NCI-H1436 treated with DMSO at 0.1 percent for 48 hours (cell line): ENCODE data around the gene JAGN1.
"Not testable (repeated sequence)": the region's sequence is repeated elsewhere in the genome, so short reads cannot be mapped to it uniquely, and the experiment has no call there.

Experiments used
- DNase-seq: peaks from one replicate; lab custom pipeline; 2025; lab: John Stamatoyannopoulos, UW

The JAGN1 gene

DNA sequence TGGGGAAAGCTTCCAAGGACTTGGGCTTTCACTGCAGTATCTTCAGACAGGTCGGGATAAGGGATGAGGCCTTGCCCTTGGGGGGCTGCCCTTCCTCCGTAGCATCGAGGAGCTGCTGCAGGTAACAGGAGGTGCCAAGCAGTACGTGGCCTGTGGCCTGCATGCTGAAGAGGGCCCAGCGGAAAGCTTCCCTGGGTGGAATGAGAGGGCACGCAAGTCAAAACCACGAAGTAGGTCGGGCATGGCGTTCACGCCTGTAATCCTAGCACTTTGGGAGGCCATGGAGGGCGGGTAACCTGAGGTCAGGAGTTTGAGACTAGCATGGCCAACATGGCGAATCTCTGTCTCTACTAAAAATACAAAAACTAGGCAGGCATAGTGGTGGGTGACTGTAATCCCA is 23.3 kb upstream of the JAGN1 start:
- DNase-seq = no peak

DNA sequence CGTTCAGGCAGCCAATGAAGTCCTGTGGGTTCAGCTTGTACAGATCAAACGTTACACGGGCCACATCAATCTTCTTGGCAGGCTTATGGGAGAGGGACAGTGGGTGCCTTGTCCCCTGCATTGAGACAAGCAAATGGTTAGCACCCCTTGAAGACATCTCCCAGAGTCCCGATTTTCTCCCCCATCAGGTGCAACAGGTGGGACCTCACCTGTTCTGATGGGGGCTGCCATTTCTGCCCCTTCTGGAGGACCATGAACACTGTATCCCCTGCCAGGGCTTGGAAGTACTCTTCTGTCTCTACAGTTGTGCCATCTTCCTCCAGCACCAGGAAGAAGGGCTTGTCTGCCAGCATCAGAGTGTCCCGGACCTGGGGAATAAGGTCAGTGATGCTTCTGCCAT is 20.5 kb upstream of the JAGN1 start:
- DNase-seq = no peak

DNA sequence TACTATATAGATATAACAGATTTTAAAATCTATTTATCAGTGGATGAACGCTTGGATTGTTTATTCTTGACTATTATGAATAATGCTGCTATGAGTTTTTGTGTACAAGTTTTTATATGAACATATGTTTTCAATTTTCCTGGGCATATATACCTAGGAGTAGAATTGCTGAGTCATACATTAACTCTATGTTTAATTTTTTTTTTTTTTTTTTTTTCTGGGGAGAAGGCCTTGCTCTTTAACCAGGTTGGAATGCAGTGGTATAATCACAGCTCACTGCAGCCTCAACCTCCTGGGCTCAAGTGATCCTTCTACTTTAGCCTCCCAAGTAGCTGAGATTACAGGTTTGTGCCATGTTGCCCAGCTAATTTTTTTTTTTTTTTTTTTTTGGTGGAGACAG is 19.4 kb upstream of the JAGN1 start:
- no peak for DNase-seq

DNA sequence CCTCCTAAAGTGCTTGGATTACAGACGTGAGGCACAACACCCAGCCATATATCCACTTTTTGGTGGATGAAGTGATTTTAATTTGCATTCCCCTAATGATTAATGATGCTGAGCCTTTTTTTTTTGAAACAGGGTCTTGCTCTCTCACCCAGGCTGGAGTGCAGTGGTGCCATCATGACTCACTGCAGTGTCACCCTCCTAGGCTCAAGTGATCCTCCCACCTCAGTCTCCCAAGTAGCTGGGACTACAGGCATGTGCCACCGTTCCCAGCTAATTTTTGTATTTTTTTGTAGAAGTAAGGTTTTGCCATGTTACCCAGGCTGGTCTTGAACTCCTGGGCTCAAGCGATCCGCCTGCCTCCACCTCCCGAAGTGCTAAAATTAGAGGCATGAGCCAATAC is 18.3 kb upstream of the JAGN1 start:
- DNase-seq = not testable (repeated sequence)

DNA sequence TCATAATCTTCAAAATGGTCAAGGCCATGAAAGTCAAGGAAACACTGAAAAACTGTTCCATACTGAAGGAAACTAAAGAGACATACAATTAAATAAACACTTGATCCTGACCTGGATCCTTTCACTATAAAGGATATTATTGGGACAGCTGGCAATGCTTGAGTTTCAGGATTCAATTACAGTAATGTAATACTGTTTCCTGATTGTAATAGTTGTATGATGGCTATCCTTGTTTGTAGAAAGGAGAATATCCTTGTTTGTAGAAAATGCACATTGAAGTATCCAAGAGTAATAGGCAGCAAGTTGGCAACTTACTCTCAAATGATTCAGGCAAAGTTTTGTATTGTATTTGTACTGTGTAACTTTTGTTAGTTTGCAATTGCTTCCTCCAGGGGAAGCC is 15.0 kb upstream of the JAGN1 start:
- no peak for DNase-seq

DNA sequence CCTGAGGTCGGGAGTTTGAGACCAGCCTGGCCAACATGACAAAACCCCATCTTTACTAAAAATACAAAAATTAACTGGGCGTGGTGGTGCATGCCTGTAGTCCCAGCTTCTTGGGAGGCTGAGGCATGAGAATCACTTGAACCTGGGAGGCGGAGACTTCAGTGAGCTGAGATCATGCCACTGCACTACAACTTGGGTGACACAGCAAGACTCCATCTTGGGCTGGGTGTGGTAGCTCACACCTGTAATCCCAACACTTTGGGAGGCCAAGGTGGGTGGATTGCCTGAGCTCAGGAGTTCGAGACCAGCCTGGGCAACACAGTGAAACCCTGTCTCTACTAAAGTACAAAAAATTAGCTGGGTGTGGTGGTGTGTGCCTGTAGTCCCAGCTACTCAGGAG is 14.2 kb upstream of the JAGN1 start:
- DNase-seq = not testable (repeated sequence)

DNA sequence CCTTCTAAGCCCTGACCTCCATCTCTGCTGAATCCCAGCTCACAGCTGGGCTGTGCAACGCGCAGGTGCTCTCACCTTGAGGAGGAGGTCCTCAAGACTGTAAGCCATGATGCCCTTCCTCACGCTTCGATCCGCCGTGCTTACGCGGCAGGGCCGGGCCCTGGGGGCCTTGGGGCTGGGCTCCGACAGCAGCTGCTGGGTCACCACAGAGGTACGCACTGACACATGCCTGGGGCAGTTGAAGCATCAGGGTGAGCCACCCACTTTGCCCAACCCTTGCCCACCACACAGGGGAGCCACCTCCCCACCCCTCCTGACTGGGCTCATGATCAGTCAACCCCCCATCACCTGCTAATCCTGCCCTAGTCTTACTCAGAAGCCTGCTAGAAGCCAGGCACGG is 13.4 kb upstream of the JAGN1 start:
- DNase-seq = no peak

DNA sequence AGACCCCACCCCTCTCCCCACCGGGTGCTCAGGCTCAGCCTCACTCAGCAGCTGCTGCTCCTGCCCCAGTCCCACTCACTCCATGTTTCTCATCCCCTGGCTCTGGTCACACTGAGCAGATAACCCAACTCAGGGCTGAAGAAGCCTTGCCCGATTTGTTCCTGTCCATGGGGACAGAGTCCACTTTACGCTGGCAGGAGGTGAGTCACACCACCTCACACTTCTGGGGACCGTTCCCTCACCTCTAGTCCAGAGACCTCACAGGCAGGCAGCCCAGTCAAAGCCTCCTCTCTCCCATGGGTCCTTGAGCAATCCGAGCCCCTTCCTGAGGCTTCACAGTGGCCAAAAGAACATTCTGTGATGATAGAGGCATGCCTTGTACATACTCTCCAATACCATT is 11.7 kb upstream of the JAGN1 start:
- no peak for DNase-seq

DNA sequence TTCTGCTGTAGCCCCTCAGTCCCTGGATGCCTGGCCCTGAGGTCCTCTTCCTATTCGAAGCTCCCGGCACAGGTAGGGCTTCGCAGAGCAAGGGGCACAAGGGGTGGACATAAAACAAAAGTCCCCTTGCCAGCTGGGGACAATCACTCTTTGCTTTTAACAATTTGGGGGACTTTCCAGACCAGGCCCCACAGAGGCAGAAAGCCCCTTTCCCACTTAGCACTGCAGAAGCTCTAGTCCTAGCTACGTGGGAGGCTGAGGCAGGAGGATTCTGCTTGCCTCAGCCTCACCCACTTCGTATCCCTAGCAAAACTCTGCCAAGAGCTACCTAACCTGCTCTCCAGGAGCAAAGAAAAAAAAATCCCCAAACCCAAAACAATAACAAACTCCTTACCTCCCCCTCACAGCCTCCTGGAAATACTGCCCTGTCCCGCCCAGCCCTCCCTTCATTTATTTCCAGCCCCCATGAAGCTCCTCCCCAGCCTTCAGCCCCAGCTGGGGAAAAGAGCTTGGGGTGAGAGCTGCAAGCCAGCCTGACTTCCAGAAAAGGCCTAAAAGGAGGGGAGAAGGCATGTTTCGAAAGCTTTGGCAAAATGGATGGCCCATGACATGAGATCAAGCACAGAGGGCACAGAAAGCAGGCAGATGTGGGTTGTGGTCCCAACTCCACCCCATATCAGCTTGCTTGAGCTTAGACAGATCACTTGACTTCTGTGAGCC is 10.4 kb upstream of the JAGN1 start, which contains the start of gene CIDEC:
CIDEC (minus strand) TSS at position 424 of the 720 bp plus-strand sequence. CDS start 1,767 bp downstream, outside the sequence.
- no peak for DNase-seq

DNA sequence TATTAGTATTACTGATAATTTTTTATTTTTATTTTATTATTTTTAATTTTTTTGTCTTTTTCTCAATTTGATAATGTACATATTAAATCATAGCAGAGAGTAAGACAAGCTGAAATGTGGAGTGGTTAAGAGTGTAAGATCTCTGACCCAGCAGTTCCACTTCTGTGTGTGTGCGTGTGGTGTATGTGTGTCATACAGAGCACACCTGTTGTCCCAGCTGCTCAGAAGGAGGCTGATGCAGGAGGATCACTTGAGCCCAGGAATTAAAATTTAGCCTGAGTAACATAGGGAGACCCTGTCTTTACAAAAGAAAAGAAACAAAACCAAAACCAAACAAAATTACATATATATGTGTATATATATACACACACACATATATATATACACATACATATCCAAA is 9.0 kb upstream of the JAGN1 start:
- DNase-seq = no peak

DNA sequence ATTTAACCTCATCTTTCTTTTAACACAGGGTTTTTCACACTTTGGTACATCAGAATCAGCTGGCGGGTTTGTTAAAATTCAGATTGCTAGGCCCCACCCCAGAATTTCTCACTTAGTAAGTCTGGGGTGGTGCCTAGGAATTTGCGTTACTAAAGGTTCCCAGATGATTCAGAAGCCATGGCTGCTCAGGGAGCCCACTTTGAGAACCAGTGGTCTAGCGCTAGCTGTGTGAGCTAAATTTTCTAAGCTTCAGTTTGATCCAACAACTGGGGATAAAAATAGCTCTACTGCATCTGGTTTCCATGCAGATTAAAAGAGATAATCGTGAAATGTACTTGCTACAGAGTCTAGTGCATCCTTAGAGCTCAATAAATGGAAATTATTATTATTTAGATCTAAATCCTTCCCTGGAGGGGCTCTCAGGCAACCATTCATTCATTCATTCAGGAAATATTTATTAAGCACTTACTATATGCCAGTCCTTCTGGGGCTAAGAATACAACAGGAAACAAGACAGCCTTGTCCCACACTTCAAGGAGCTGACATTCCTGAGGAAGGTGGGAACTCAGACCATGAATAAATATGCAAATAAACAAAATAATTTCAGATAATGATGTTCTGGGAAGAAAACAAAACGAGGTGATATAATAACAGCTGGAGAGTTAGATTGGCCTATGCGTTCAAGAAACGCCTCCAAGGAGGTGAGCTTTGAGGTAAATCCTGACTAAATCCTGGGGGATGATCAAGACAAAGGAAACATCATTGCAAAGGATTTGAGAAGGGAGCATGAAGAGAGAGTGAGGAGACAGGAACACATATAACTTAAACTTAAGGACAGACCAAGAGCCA is 6.5 kb upstream of the JAGN1 start:
- no peak for DNase-seq

DNA sequence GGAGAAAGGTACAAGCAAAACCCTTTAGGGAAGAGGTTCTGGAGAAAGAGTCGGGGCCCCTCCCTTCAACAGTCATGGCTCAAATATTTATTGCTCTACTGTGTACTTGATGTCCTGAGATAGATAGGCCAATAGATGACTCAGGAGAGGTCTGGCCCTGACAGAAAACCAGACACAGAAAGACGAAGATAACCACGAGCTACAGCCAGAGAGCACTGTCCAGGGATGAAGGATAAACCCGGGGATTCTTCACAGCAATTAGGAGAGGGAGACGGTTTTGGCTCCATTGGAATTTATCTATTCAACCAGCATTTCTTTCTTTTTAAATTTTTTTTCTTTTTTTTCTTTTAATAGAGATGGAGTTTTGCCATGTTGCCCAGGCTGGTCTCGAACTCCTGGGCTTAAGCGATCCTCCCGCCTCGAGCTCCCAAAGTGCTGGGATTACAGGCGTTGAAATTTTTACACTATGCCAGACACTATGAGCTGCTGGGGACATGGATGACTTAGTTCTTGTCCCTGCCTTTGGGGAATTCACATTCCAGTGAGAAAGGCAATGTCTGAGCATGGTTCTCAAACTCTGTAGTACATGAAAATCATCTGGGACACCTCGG is 5.8 kb upstream of the JAGN1 start:
- no peak for DNase-seq

DNA sequence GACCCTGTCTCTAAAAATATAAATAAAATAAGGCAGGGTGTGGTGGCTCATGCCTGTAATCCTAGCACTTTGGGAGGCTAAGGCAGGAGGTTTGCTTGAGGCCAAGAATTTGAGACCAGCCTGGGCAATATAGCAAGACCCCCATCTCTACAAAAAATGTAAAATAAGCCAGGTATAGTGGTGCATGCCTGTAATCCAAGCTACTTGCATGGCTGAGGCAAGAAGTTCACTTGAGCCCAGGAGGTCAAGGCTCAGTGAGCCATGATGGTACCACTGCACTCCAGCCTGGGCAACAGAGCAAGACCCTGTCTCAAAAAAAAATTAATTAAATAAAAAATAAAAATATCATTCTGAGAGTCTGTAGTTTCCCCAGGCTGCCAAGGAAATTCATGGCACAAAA is 4.1 kb upstream of the JAGN1 start:
- DNase-seq = no peak

DNA sequence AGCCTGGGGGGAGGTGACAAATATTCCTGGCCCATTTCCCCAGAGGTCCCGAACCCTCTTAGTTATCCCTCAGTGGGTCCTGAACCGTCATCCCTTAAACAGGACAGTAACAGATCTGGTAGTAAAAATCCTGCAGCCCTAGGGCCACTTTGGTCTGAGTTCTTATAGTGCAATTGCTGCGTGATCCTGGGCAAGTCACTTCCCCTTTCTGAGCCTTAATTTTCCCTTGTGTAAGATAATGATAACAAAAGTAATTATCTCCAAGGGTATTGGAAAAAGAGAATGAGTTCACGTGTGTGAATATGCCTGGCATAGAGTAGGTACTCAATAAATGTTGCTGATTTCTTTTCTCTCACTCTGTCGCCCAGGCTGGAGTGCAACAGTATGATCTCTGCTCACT is 2.9 kb upstream of the JAGN1 start:
- DNase-seq = no peak

DNA sequence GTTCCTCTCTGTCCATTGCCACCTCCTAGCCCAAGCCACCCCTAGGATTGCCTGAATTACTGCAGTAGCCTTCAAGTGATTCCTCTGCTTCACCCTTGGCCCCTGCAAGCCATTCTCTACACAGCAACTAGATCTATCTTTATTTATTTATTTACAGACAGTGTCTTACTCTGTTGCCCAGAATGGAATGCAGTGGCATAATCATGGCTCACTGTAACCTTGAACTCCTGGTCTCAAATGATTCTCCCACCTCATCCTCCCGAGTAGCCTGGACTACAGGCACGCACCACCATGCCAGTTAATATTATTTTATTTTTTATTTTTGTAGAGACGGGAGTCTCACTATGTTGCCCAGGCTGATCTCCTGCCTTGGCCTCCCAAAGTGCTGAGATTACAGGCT is 1.9 kb upstream of the JAGN1 start:
- no peak for DNase-seq

DNA sequence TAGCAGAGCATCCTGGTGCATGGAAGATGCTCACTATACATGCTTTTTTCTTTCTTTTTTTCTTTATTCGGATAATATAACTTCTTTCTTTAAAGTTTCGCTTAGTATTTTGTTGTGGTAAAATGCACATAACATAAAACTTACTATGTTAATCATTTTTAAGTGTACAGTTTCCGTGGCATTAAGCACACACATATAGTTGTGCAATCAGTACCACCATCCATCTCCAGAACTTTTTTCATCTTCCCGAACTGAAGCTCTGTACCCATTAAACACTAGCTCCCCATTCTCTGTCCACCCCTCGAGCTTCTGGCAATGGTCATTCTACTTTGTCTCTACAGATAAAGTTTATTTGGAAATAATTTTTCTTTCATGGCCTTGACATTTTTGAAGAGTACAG is 1.0 kb upstream of the JAGN1 start:
- no peak for DNase-seq

DNA sequence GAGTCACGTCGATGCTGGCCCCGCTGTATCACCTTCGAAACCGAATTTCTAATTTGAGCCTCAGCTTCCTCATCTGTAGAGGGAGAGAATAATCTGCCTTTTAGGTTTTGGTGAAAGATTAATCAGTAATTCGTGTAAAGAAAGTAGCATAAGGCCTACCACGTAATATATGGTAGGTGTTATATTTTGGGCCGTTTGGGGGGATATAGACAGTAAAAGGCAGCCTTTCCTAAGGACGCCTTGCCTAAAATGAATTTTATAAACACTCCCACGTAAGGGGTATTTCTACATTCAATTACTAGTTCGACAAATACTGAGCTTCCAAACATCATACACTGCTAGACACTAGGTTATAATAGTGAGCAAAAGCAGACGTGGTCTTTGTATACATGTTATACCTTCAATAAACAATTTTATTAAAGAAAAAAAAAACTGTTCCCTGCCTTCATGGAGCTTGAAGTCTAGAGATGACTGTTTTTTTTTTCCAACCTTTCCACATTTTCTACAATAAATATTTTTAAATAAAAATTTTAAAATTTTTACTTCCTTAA is 737 bp downstream of the JAGN1 start:
- DNase-seq = no peak

DNA sequence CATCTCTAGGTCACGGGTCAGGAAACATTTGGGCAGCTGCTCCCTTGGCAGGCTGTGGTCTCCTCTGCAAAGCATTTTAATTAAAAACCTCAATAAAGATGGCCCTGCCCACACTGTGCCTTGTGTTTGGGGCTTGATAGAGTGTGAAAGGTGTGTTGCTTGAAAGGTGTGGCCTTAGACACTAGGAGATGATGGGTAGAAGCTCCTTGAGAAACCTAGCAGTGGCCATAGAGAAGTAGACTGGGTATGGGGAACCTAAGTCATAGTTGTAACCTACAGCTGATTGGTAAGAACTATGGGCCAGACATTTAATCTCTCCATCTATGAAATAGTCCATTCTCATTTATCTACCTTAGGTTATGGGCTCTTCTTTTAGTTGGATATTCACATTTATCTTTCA is 3.3 kb downstream of the JAGN1 start:
- no peak for DNase-seq

DNA sequence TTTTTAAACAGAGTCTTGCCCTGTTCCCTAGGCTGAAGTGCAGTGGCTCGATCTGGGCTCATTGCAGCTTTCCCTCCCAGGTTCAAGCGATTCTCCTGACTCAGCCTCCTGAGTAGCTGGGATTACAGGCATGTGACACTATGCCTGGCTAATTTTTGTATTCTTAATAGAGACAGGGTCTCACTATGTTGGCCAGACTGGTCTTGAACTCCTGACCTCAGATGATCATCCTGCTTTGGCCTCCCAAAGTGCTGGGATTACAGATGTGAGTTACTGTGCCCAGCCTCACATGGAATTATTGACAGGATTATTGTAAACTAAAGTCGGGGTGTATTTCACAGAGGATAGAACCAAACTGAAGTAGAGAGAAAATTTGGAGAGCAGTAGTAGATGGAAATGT is 5.3 kb downstream of the JAGN1 start:
- not testable (repeated sequence) for DNase-seq

DNA sequence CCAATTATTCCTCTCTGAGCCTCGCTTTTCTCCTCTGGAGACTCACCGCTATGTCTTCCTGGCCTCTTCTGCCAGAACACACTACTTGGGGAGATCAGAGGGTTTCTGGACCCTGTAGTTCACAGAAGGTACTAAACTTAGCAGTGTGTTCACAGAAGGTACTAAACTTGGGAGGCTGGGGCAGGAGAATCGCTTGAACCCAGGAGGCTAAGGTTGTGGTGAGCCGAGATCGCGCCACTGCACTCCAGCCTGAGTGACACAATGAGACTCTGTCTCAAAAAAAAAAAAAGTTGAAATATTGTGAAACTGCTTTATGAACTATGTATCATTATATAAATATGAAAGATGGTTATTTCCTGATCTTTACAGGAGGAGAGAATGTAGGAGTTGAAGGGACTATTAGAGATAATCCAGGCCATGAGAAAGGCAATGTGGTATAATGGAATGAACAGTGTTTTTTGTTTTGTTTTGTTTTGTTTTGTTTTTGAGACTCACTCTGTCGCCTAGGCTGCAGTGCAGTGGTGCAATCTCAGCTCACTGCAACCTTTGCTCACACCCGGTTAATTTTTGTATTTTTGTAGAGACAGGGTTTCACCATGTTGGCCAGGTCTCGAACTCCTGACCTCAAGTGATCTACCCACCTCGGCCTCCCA is 6.5 kb downstream of the JAGN1 start:
- not testable (repeated sequence) for DNase-seq

DNA sequence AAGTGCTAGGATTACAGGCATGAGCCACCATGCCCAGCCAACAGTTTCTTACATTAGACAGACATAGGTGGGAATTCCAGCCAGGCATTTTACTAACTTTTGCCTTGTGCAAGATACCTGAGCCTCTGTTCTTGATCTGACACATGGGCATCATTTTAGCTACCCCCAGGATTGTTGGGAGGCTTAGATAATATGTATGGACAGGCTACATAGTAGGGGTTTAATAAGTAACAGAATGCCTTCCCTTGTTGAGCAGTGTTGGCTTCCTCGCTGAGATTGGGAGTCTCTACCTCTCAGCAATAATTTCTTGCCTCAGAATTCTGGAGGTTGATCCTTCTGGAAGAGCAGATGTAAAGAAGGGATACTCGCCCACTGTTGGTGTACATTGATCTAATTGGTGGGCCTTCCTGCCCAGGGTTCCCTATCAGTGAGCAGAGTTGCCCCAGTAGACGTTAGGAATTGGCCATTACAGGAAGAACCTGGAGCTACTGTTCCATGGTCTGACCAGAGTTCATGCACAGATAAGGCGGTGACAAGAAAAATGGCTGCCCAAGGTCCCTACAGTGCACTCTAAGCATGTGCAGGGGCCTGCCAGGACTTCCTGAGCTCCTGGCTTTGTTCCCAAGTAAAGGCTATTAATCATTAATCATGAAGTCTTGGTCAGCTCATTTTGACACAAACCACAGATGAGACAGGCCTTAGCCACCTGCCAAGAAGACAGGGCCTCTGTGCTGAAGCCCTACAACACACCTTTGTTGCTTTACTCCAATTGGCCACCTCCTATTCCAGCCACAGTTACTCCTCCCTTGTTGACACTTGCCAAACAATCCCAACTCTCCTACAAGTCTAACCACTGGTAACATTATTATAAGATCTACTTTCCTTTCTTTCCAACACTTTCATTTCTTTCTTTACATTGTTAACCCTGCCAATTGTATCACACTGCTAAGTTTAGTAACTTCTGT is 7.3 kb downstream of the JAGN1 start:
- no peak for DNase-seq
